GM18909 (cell line): ENCODE data around the gene C1orf105.
"Not testable (repeated sequence)": the region's sequence is repeated elsewhere in the genome, so short reads cannot be mapped to it uniquely, and the experiment has no call there.

Experiments used
- ATAC-seq: cut with Tn5 transposase; IDR thresholded peaks from one replicate; pipeline ENCODE4 v1.9.1; 2021; ENCODE audit warnings: mild to moderate bottlenecking; ENCODE audit not compliant: unreplicated experiment, poor library complexity

The C1orf105 gene, protein sequence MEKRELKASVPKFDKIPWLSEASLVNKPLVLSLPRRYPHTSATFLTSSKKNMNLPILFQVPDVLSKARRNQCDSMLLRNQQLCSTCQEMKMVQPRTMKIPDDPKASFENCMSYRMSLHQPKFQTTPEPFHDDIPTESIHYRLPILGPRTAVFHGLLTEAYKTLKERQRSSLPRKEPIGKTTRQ

DNA sequence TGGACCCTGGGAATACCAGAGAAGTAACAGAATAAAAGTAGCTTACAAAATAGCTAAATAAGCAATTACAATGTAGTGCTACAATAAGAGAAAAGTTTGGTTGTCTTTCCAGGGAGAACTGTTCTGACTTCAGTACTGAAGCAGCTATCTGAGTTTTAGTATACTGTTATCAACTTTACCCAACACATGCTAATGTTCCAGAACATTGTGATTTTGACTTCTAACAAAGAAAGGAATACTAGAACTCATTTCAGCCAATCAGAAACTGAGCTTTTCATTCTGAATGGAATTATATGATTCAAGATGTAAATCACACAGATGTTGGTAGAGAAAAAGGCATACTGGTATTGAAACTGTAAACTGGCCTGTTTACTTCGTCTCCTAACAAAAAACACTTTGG is at the start of gene C1orf105:
C1orf105 (plus strand) TSS at position 301 of the 400 bp plus-strand sequence. CDS start 201 bp downstream, outside the sequence.
- no peak for ATAC-seq

DNA sequence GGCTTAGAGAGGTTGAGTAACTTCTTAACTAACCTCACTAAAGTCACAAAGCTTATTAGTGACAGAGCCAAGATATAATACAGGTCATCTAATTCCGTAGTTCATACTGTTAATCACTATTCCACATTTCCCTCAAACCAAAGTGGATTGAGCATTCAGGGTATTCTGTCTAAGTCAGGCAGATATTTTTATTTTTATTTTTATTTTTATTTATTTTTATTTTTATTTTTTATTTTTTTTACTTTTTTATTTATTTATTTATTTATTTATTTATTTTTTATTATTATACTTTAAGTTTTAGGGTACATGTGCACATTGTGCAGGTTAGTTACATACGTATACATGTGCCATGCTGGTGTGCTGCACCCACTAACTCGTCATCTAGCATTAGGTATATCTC is 48.8 kb upstream of the C1orf105 start:
- ATAC-seq, result not testable (repeated sequence)

DNA sequence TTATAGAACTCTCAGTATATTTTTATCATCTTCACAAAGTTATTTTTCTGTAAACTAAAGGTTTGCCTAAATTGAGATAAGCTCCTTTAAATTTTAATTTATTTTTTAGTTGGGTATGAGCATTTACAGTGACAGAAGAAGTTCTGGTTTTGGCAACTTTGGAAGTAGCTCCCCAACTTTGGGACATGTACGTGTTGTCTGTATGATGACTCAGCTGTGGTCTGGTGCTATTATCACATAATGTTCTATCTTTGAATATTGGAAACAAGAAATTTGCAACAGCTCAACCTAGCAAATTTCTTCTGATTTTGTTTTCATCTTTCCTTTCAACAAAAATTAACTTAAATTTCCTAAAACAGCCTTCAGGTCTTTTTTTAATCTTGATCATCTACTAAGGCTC is 46.6 kb upstream of the C1orf105 start:
- ATAC-seq, result no peak

DNA sequence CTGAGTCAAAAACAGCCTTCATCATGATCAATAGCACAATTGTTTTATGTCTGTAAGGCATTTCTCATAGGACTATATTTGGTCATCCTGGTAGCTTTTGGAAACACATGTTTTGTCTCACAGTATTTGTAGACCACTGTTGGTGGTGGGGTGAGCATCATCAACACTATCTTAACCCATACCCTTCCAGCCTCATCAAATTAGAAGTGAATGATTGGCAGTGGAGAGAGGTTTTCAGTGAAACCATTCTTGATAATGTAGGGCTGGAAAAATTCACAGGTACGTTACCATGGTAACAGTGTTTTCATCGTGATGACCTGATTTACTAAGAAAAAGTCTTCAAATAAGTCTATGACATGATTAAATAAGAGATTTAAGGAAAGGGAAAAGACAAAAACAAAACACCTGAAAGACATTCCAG is 45.3 kb upstream of the C1orf105 start:
- no peak for ATAC-seq

DNA sequence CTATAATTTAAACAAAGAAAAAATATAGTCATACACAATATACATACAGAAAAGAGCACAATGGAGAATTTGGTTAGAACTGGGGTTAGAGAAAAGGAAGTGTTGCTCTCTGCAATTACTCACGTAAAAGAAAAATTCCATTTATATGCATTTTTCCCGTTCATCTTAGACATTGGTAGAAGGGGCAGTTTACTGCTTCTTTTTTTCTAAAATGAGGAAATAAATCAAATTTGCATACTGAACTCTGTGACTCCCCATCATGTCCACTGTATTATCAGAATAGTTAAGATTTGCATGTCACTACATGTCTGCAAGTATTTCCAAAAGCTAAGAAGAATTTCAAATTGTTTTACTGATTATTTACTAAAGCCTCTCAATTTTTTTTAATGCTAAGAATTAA is 44.1 kb upstream of the C1orf105 start:
- no peak for ATAC-seq

DNA sequence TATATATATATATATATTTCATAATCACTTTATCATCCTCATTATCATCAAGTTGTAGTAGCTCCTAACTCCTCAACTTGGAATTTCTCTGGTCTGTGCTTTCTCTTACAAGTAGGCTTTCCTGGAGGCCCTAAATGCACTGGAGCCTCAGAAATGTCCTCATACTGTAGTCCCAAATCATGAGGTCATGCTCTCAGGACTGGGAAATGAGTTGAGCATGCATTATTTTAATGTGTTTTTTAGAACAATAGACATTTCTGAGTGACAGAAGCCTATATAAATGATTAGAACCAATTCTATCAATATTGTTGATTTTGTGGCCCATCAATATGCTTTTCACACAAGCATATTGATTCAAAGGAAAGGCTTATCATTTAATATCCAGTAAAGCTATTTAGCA is 42.9 kb upstream of the C1orf105 start:
- no peak for ATAC-seq

DNA sequence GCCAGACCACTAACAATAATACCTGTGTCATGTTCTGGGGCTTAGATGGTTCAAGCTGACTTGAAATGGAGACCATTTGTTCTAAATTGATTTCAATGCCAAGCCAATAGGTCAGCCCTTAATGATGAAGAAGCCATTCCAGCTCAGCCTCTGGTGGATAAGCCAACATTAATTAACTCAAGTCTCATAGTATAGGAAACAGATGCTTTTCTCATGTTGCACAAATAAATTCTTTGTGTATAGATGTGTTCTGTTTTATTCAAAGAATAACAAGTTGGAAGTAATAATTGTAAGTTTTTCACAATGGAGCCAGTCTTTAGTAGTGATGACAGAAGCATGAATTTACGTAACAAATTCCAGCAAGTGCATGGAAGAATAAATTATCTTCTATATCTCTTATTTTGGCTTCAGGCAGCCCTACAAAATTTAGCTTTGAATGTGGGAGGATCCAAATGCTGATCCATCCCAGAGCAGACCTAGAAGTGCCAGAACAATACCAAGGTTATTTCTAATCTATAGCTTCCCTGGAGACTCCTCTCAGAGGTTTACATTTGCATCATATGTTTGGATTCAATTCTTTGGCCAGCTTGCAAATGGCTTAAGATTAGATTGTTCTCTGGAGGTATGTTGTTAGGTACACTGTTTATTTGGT is 42.2 kb upstream of the C1orf105 start:
- ATAC-seq, result no peak

- peak; percentile 94 for ATAC-seq
Observed at GRCh38 chr1:172380441-172381244, 39.8 kb upstream of the C1orf105 start.

GRCh38 chr1:172381946-172382345 is 38.5 kb upstream of the C1orf105 start:
- no peak for ATAC-seq

GRCh38 chr1:172382406-172382805 is 38.1 kb upstream of the C1orf105 start:
- ATAC-seq, result no peak

DNA sequence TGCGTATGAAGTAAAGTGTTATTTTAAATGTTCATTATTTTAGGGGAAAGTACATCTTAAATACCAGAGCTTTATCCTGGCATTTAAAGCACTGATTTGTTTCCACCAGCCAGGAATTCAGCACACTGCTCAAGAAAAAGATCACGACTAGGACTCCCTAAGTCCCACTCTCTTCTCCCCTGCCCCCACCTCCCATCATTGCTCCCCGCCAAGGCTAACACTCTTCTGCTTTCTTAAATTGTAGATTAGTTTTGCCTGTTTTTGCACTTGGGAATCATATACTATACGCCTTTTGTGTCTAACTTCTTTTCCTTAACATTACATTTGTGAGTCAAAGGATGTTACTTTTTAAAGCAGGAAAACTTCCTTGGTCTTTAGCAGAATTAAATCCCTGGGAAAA is 37.5 kb upstream of the C1orf105 start:
- ATAC-seq, result no peak

- no peak for ATAC-seq
Observed at GRCh38 chr1:172383536-172383935, 36.9 kb upstream of the C1orf105 start.

DNA sequence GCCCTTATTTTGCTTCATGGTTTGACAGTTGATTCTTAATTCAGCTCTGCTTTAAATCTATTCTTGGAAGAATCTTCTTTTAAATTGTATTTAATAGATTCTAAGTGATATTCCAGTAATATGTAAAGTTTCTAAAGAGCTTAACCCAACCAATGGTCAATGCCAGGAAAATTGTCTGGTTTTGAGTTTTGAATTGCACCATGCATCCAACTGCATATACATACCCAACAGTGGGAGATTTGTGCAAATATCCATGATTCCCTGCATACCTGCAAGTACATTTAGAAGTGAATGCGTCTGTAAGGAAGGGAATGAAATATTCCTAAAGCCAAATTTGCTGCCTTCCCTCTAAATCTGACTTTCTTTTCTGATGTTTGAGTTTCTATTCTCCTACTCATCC is 35.8 kb upstream of the C1orf105 start:
- ATAC-seq, result no peak

DNA sequence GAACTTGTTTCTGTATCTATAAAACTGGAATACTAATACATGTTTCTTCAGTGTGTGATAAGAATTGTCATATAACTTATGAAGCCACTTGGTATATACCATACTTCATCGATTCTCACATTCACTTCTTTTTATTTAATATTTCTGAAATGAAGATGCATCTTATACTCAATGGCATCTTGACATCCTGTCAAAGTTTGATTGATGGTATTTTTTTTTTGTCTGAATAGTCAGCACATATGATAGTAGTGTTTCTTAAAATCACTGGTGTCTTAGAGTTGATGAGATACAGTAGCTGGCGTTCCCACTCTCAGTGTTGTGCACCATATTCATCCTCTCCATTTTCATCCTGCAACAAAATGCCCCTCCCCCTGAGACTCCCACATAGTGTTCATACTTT is 34.4 kb upstream of the C1orf105 start:
- no peak for ATAC-seq

DNA sequence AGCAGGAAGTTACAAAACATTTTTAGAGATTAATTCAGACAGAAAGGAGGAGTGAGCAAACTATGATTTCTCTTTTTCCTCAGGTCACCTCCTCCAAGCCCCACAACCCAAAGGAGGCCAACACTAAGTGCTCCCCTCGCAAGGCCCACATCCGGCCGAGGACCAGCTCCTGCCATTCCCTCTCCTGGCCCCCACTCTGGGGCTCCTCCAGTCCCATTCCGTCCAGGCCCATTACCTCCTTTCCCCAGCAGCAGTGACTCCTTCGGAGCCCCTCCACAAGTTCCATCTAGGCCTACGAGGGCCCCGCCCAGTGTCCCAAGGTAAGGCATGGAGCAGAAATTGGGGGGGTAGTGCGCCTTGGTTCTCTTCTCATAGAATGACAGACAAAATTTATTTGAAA is 32.0 kb upstream of the C1orf105 start:
- ATAC-seq, result no peak

- peak; percentile 19 for ATAC-seq
Observed at GRCh38 chr1:172390301-172390682, 30.2 kb upstream of the C1orf105 start.

DNA sequence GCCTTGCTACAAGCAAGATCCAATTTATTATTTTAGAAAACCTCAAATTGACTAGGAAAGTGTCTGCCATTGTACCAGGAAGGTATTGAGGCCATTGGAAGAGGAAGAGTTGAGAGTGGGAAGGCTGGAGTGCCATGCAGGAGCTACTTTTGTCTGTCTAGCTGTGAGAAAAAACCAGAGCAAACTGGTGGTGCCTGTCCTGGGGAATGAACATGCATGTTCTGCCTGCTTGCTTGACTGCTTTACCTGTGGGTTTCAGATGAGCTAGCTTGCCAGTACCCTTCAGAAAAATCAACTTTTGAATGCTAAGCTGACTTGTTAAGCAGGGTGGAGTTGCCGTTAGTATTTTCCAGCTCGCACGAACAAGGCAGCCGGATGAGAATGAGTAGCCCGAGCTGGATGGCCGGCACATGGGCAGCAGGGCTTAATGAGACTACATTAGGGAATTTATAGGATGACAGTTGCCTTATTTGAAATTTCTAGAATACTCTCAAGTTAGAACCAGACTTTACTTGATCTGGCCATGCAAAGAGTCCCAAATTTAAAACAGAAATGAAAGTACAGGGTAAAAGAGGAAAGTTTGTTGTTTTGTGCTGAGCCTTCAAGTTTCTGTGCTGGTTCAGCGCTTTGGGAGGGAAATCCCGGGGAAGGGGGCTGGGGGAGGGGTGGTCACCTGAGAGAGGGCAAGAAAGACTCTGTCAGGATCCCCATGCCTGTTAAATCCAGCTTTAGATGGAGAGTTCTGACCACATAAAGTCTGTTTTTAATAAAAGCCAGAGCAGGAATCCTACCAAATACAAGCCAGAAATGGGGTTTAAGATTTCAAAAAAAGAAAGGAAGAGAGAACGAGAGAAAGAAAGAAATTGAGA is 29.6 kb upstream of the C1orf105 start:
- ATAC-seq, result peak; percentile 72

GRCh38 chr1:172391976-172392375 is 28.5 kb upstream of the C1orf105 start:
- ATAC-seq, result no peak

DNA sequence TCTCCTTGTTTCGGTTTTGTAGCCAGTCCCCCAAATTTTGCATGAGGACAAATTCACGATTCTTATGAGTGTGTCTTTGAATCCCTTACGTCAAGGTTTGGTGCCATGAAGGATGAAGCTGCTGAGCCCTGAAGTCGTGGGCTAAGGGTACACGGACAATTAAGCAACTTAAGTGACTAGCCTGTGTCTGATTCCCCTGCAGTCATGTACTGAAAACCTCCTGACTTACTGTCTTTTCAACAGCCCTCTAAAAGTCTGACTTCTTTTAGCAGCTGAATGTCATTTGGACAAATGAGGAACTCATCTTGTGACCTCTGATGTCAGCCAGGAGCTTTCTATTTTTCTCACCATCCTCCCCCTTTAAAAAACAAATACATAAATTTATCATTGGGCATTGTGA is 27.1 kb upstream of the C1orf105 start:
- ATAC-seq, result no peak

DNA sequence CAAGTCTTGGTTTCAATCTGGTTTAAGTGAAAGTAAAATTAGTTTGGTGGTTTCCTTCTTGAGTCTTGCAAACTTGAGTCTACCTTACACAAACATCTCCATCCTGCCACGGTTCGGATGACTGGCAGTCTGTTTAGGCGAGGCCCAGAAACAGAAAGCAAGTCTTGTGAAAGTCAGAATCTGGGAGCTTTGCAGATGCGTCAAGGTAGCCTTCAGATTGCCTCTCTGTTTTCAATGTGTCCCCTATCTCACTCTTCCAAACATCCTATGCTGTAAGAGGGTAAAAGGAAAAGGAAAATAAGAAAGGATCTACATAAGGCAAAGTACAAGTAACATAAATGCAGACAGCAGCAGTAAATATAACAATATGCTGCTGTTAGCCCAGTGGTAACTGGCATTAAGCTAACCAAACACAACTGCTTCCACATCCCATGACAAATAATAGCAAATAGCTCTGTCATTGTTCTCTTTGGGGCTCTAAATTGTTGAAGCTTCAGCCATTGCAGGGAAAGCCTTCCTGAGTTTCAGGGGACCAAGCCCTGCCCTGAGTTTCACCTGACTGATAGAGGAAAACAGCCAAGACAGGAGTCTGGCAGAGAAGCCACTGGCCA is 26.2 kb upstream of the C1orf105 start:
- peak; percentile 87 for ATAC-seq
